SH-SY5Y (cell line): ENCODE measurements around the gene AFMID.

Experiments used
- GATA2 ChIP-seq: IDR thresholded peaks from 2 replicates; pipeline ENCODE4 v1.6.1; 2011; ENCODE audit warnings: mild to moderate bottlenecking, low read depth, low read length
- GATA3 ChIP-seq: IDR thresholded peaks from 2 replicates; pipeline ENCODE4 v1.6.1; 2011; ENCODE audit warnings: low read depth, mild to moderate bottlenecking, low read length, moderate library complexity

DNA sequence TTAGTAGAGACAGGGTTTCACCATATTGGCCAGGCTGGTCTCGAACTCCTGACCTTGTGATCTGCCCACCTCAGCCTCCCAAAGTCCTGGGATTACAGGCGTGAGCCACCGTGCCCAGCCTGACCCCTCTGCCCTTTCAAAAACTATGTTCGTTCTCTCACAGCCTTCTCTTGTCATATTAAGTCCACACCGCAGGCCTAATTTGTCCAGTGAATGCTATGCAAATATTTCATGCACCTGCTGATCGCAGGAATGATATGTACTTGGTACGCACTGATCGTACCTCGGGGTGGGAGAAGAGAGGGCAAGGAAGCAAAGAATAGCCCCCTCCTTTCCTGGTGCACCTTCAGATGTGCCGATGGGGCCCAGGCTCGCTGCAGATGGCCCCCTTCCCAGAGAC, 23.9 kb downstream of the AFMID start:
- TF ChIP-seq GATA2 = 0 out of 2 replicates have a peak, but pooled peaks have one; percentile 45
- no peak for TF ChIP-seq GATA3
